Kidney tubule cell (primary cell): Measurements from ENCODE around the gene SH3BGRL2.

Source experiments
- DNase-seq: peaks from one replicate; pipeline ENCODE4 v3.0.0-alpha.2; 2018; ENCODE audit warnings: low spot score

Gene SH3BGRL2

GRCh38 chr6:79699606-79700005, 68.5 kb downstream of the SH3BGRL2 start:
- no peak for DNase-seq

- no peak for DNase-seq
Observed at GRCh38 chr6:79702691-79703090, 71.6 kb downstream of the SH3BGRL2 start.

GRCh38 chr6:79704200-79704599, 73.1 kb downstream of the SH3BGRL2 start:
- DNase-seq = no peak

GRCh38 chr6:79705456-79705995, 74.4 kb downstream of the SH3BGRL2 start:
- DNase-seq = no peak

- no peak for DNase-seq
Observed at GRCh38 chr6:79706527-79706926, 75.4 kb downstream of the SH3BGRL2 start.

- no peak for DNase-seq
Observed at GRCh38 chr6:79707621-79708020, 76.5 kb downstream of the SH3BGRL2 start.

- DNase-seq = no peak
Observed at GRCh38 chr6:79708095-79708791, 77.1 kb downstream of the SH3BGRL2 start.

GRCh38 chr6:79710127-79710526, 79.0 kb downstream of the SH3BGRL2 start:
- DNase-seq = no peak

GRCh38 chr6:79711167-79711566, 80.0 kb downstream of the SH3BGRL2 start:
- no peak for DNase-seq

- DNase-seq = no peak
Observed at GRCh38 chr6:79712144-79712543, 81.0 kb downstream of the SH3BGRL2 start.

GRCh38 chr6:79712616-79713135, 81.5 kb downstream of the SH3BGRL2 start:
- no peak for DNase-seq

GRCh38 chr6:79713701-79714322, 82.7 kb downstream of the SH3BGRL2 start:
- DNase-seq = peak; percentile 51

GRCh38 chr6:79717989-79718388, 86.9 kb downstream of the SH3BGRL2 start:
- DNase-seq = no peak

GRCh38 chr6:79718509-79719247, 87.5 kb downstream of the SH3BGRL2 start:
- no peak for DNase-seq

GRCh38 chr6:79719248-79719960, 88.3 kb downstream of the SH3BGRL2 start:
- peak; percentile 22 for DNase-seq

GRCh38 chr6:79724816-79725215, 93.7 kb downstream of the SH3BGRL2 start:
- DNase-seq = no peak

GRCh38 chr6:79731471-79731870, 100.3 kb downstream of the SH3BGRL2 start:
- no peak for DNase-seq

- DNase-seq = no peak
Observed at GRCh38 chr6:79733388-79733787, 102.3 kb downstream of the SH3BGRL2 start.

- no peak for DNase-seq
Observed at GRCh38 chr6:79734374-79734773, 103.2 kb downstream of the SH3BGRL2 start.

GRCh38 chr6:79735183-79735582, 104.1 kb downstream of the SH3BGRL2 start:
- no peak for DNase-seq

- DNase-seq = peak; percentile 39
Observed at GRCh38 chr6:79737172-79737571, 106.0 kb downstream of the SH3BGRL2 start.

- DNase-seq = no peak
Observed at GRCh38 chr6:79742030-79742429, 110.9 kb downstream of the SH3BGRL2 start.
